GM21423 (cell line): ENCODE data around the gene PRR32.
"Not testable (repeated sequence)": the region's sequence is repeated elsewhere in the genome, so short reads cannot be mapped to it uniquely, and the experiment has no call there.

Experiments
- ATAC-seq: cut with Tn5 transposase; IDR thresholded peaks from one replicate; pipeline ENCODE4 v1.9.1; 2021; ENCODE audit warnings: mild to moderate bottlenecking, moderate library complexity; ENCODE audit not compliant: unreplicated experiment

Gene PRR32, protein sequence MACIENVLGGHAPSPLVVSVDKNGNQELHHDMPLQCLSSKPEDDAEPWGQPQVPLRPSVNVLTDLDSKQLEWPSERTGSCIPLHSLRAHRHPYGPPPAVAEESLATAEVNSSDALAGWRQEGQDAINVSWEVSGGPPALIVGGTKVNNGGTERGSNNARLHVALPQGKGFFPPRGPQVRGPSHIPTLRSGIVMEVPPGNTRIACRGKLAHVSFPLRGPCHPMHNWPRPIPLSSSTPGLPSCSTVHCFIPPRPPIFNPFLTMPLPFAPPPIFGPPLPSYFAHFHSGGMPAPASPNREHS

GRCh38 chrX:126819429-126819828 lies at the start of gene PRR32:
PRR32 (plus strand) TSS chrX:126819729; CDS start chrX:126819844, 115 bp downstream.
- ATAC-seq: no peak

DNA sequence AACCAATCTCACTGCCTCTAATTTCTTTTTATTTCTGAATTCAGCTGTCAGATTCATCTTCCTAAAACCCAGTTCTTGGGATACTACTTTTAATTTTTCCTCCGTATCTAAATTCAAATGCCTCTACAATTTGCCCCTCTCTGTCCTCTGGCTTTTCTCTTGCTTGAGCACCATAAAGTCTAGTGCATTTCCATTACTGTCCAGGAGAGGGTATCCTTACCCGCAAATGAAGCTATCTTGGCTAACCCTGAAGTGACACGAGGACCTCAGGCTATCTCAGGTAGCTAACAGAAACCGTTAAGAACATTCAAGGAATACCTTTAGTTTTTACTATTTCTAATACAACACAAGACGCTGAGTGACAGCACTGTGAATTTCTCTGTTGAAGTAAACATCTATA lies 49.4 kb upstream of the PRR32 start:
- ATAC-seq: no peak

GRCh38 chrX:126785539-126785938 lies 34.0 kb upstream of the PRR32 start:
- no peak for ATAC-seq

DNA sequence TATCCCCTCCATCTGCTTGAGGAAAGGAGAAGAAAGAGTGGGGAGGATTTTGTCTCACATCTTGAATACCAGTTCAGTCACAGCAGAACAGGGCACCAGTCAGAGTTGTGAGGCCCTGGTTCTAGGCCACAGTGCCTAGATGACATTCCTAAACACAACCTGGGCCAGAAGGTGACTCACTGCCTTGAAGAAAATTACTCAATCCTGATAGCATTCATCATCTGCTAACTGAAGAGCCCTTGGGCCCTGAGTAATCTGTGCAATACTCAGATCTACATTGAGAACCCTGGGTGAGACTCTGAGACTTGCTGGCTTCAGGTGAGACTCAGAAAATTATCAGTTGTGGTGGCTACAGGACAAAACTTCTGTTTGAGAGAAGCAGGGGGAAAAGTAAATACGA lies 20.5 kb upstream of the PRR32 start:
- no peak for ATAC-seq

DNA sequence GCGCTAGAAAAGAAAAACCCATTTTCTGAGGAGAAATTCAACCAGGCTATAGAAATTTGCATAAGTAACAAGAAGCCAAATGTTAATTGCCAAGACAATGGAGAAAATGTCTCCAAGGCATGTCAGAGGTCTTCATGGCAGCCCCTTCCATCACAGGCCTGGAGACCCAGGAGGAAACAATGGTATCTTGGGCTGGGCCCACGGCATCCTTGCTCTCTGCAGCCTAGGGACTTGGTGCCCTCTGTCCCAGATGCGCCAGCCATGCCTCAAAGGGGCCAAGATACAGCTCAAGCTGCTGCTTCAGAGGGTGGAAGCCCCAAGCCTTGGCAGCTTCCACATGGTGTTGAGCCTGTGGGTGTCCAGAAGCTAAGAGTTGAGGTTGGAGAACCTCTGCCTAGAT lies 12.7 kb upstream of the PRR32 start:
- not testable (repeated sequence) for ATAC-seq

DNA sequence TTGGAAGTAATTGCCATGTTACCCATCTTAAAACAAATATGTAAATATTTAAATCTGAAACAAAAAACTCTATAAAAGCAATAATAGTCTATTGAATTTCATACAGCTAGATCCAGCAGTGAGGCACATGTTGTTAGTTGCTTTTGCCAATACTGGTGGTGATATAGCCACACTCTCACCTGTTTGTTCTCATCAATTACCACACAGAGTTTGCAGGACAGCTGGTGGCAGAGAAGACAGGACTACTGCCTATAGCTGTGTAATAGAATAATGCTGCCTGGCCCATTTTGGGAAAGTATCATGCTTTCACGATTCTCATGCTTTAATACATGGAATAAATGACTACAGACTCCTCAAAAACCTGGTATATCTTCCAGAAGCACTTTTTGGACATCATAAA lies 3.7 kb upstream of the PRR32 start:
- ATAC-seq: no peak

- ATAC-seq: no peak
Observed at GRCh38 chrX:126820700-126821420, 1.3 kb downstream of the PRR32 start.

GRCh38 chrX:126824338-126825007 lies 4.9 kb downstream of the PRR32 start:
- ATAC-seq: no peak

- no peak for ATAC-seq
Observed at GRCh38 chrX:126825566-126826193, 6.2 kb downstream of the PRR32 start.

- no peak for ATAC-seq
Observed at GRCh38 chrX:126836186-126836585, 16.7 kb downstream of the PRR32 start.

- ATAC-seq: no peak
Observed at GRCh38 chrX:126847143-126847542, 27.6 kb downstream of the PRR32 start.

DNA sequence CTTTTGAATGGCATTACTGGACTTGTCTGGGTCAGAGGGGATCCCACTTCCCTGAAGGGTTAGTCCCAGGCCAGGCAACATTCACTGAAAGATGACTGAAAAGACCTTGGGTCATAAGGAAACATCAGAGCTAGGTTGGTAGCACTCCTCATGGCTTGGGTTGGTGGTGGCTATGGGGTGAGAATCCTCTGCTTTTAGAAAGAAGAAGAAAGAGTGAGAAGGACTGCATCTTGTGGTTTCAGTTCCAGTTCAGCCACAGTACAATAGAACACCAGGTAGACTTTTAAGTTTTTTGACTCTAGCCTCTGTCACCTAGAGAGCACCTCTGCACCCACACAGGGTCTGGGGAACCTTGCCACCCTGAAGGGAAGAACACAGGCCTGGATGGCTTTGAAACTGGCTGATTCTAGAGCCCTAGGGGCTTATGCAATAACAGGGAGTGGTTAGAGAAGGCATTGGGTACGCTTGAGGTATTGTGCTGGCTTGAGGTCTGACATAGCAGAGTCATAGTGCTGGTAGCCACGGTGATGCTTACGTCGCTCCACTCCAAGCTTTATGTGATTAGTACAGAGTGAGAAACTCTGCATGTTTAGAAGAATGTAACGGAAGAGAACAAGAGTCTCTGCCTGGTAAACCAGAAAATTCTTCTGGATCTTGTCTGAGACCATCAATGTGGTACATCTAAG lies 36.5 kb downstream of the PRR32 start:
- no peak for ATAC-seq
